ENCODE data around the gene DAZAP2. TPM values are rescaled to one million over a fixed set of nuclear protein-coding genes. Genes with fewer than 3 reads are reported as not detected.

Gene DAZAP2
- total RNA-seq, 6 experiments from 2014 or later = 69.0 to 123 (median 108) TPM

GRCh38 chr12:51263341-51263740, 24.7 kb downstream of the DAZAP2 start:
- no peak for TF ChIP-seq CTCF (IDR thresholded peaks at IDR 0.05)
- Histone ChIP-seq H3K36me3 (no peaks in the 10 kb centered on the region), H3K9me3 (no peaks in the 10 kb centered on the region), H3K4me3 (no peak overlapping the region), H3K4me1 (no peaks in the 10 kb centered on the region), H3K27ac (no peak overlapping the region), H3K27me3 (no peaks in the 10 kb centered on the region)
- ATAC-seq (no peak), DNase-seq (no peak)
- 97% methylated on average over 3 of the region's 3 CpGs for WGBS (ENCODE audit: insufficient coverage, low coverage, low lambda C conversion rate, missing lambda C conversion rate)
- intact Hi-C loops (cut with DNase I) = no loop called here

GRCh38 chr12:51264297-51264696, 25.7 kb downstream of the DAZAP2 start:
- H3K27me3 ChIP-seq = no peaks in the 10 kb centered on the region
- H3K36me3 ChIP-seq = no peaks in the 10 kb centered on the region
- ATAC-seq (no peak), DNase-seq (no peak)
- peaks cover 0 to 5% (median 0%) of the 10 kb centered on the region in 4 donors for H3K4me1 ChIP-seq
- 95% methylated on average over 3 of the region's 5 CpGs for WGBS (ENCODE audit: insufficient coverage, low coverage, low lambda C conversion rate, missing lambda C conversion rate)
- H3K9me3 ChIP-seq = no peaks in the 10 kb centered on the region
- no peak overlapping the region for H3K4me3 ChIP-seq
- no peak overlapping the region for H3K27ac ChIP-seq
- intact Hi-C loops (cut with DNase I) = no loop called here
- TF ChIP-seq POLR2A (IDR thresholded peaks at IDR 0.05) = no peak
- TF ChIP-seq CTCF (IDR thresholded peaks at IDR 0.05) = no peak

- Histone ChIP-seq H3K27ac (no peak overlapping the region), H3K4me1 (peaks cover 0 to 6% (median 0%) of the 10 kb centered on the region in 4 donors), H3K27me3 (no peaks in the 10 kb centered on the region), H3K36me3 (no peaks in the 10 kb centered on the region), H3K4me3 (no peak overlapping the region), H3K9me3 (no peaks in the 10 kb centered on the region)
- TF ChIP-seq POLR2A (IDR thresholded peaks at IDR 0.05) (no peak), CTCF (IDR thresholded peaks at IDR 0.05) (no peak)
- DNase-seq = no peak
- ATAC-seq = no peak
- intact Hi-C loops (cut with DNase I) = no loop called here
These were observed 26.4 kb downstream of the DAZAP2 start for GRCh38 chr12:51265024-51265423.

- intact Hi-C loops (cut with DNase I) = loop anchor here in 1 of 2 donors (5.0 kb wide), 1 partner anchor 73 kb away; no protein-coding TSS in a partner anchor
- no peaks in the 10 kb centered on the region for H3K9me3 ChIP-seq
- H3K36me3 ChIP-seq = no peaks in the 10 kb centered on the region
- H3K27me3 ChIP-seq = no peaks in the 10 kb centered on the region
- peak; percentile 81 to 93 (median 84) for ATAC-seq
- peak overlapping the region; percentile 56 to 82 (median 76) for H3K27ac ChIP-seq
- peak overlapping the region; percentile 66 to 77 (median 76) for H3K4me3 ChIP-seq
- 24% methylated on average over 9 of the region's 59 CpGs for WGBS (ENCODE audit: insufficient coverage, low coverage, low lambda C conversion rate, missing lambda C conversion rate)
- H3K4me1 ChIP-seq = peaks cover 0 to 6% (median 2%) of the 10 kb centered on the region in 4 donors
- TF ChIP-seq POLR2A (IDR thresholded peaks at IDR 0.05) (no peak), CTCF (IDR thresholded peaks at IDR 0.05) (peak; percentile 40 to 56 (median 52))
- peak; percentile 77 to 83 (median 79) for DNase-seq
These were observed 30.8 kb downstream of the DAZAP2 start for GRCh38 chr12:51269174-51270066.

All from right lobe of liver (tissue), 6 donors.